SK-N-SH treated with all-trans-retinoic acid at 6 μM for 48 hours (cell line): ENCODE data around the gene AHSP.

Source experiments
- ATAC-seq: fragments of 200-7000 bp; cut with Tn5 transposase; 3 replicates; pipeline ENCODE4 v1.9.1; 2020; ENCODE audit warnings: mild to moderate bottlenecking, moderate library complexity
- ARNTL ChIP-seq: fragments of 450-650 bp; formaldehyde crosslinking; IDR thresholded peaks from 2 replicates; pipeline ENCODE4 v1.5.0; 2020; ENCODE audit warnings: low read depth, mild to moderate bottlenecking, moderate library complexity, borderline replicate concordance
- BACH2 ChIP-seq: fragments of 250-450 bp; sonication (Bioruptor Pico); IDR thresholded peaks from 2 replicates; pipeline ENCODE4 v1.9.0; 2021; ENCODE audit warnings: mild to moderate bottlenecking, borderline replicate concordance
- CSDC2 ChIP-seq: fragments of 250-450 bp; sonication (Bioruptor Pico); IDR thresholded peaks from 2 replicates; pipeline ENCODE4 v1.5.0; 2020; ENCODE audit warnings: mild to moderate bottlenecking, moderate library complexity
- ESRRG ChIP-seq: fragments of 250-450 bp; sonication (Bioruptor Pico); IDR thresholded peaks from 2 replicates; pipeline ENCODE4 v1.6.1; 2021; ENCODE audit warnings: mild to moderate bottlenecking
- GLIS3 ChIP-seq: fragments of 250-450 bp; sonication (Bioruptor Pico); IDR thresholded peaks from 2 replicates; pipeline ENCODE4 v1.5.0; 2020; ENCODE audit warnings: mild to moderate bottlenecking, moderate library complexity
- ISL1 ChIP-seq: fragments of 250-450 bp; sonication (Bioruptor Pico); IDR thresholded peaks from 2 replicates; pipeline ENCODE4 v2.1.2; 2022; ENCODE audit warnings: mild to moderate bottlenecking, moderate library complexity
- PPARA ChIP-seq: fragments of 250-450 bp; sonication (Bioruptor Pico); IDR thresholded peaks from 2 replicates; pipeline ENCODE4 v1.5.0; 2020; ENCODE audit warnings: mild to moderate bottlenecking, borderline replicate concordance
- SNAI2 ChIP-seq: fragments of 250-450 bp; sonication (Bioruptor Pico); IDR thresholded peaks from 2 replicates; pipeline ENCODE4 v1.5.0; 2020; ENCODE audit warnings: mild to moderate bottlenecking, moderate library complexity
- TCF4 ChIP-seq: fragments of 250-450 bp; sonication (Bioruptor Pico); IDR thresholded peaks from 2 replicates; pipeline ENCODE4 v1.8.0; 2021; ENCODE audit warnings: mild to moderate bottlenecking, moderate library complexity, borderline replicate concordance
- TOX ChIP-seq: fragments of 250-450 bp; sonication (Bioruptor Pico); IDR thresholded peaks from 2 replicates; pipeline ENCODE4 v1.8.0; 2021; ENCODE audit warnings: mild to moderate bottlenecking, moderate library complexity, borderline replicate concordance
- ZC3H10 ChIP-seq: fragments of 250-450 bp; sonication (Bioruptor Pico); IDR thresholded peaks from 2 replicates; pipeline ENCODE4 v1.5.1; 2021; ENCODE audit warnings: mild to moderate bottlenecking, moderate library complexity
- ZFP3 ChIP-seq: fragments of 250-450 bp; sonication (Bioruptor Pico); IDR thresholded peaks from 2 replicates; pipeline ENCODE4 v1.5.0; 2020; ENCODE audit warnings: mild to moderate bottlenecking, moderate library complexity
- ZFP30 ChIP-seq: fragments of 450-650 bp; formaldehyde crosslinking; IDR thresholded peaks from 2 replicates; pipeline ENCODE4 v1.5.0; 2022; ENCODE audit warnings: mild to moderate bottlenecking, moderate library complexity
- ZNF70 ChIP-seq: fragments of 450-650 bp; formaldehyde crosslinking; IDR thresholded peaks from 2 replicates; pipeline ENCODE4 v1.5.0; 2020; ENCODE audit warnings: mild to moderate bottlenecking, moderate library complexity
- ZNF8 ChIP-seq: fragments of 450-650 bp; formaldehyde crosslinking; IDR thresholded peaks from 2 replicates; pipeline ENCODE4 v1.5.0; 2020; ENCODE audit warnings: mild to moderate bottlenecking, moderate library complexity
- TF ChIP-seq, protein P1 (sequence below): fragments of 250-450 bp; sonication (Bioruptor Pico); IDR thresholded peaks from 2 replicates; pipeline ENCODE4 v1.5.1; 2020; ENCODE audit warnings: low read depth, mild to moderate bottlenecking, moderate library complexity
- TF ChIP-seq, protein P2 (sequence below): fragments of 250-450 bp; sonication (Bioruptor Pico); IDR thresholded peaks from 2 replicates; pipeline ENCODE4 v1.8.0; 2021; ENCODE audit warnings: low read depth, mild to moderate bottlenecking, moderate library complexity, borderline replicate concordance
- TF ChIP-seq, protein P3 (sequence below): fragments of 250-450 bp; sonication (Bioruptor Pico); IDR thresholded peaks from 2 replicates; pipeline ENCODE4 v1.5.1; 2021; ENCODE audit warnings: mild to moderate bottlenecking, moderate library complexity

The AHSP gene

DNA sequence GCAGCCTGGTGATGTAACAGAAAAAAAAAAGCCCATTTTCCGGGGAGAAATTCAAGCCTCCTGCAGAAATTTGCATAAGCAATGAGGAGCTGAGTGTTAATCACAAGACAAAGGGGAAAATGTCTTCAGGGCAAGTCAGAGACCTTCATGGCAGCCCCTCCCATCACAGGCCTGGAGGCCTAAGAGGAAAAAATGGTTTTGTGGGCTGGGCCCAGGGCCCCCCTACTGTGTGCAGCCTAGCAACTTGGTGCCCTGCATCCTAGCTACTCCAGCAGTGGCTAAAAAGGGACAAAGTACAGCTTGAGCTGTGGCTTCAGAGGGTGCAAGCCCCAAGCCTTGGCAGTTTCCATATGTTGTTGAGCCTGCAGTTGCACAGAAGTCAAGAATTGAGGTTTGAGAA lies 49.7 kb downstream of the AHSP start:
- TF ChIP-seq ZC3H10 (CRISPR knock-in tag) (no peak), GLIS3 (CRISPR knock-in tag) (no peak), CSDC2 (CRISPR knock-in tag) (no peak), PPARA (CRISPR knock-in tag) (no peak), ESRRG (CRISPR knock-in tag) (no peak), ISL1 (CRISPR knock-in tag) (no peak), TOX (CRISPR knock-in tag) (no peak), ZNF70 (CRISPR knock-in tag) (no peak), TCF4 (CRISPR knock-in tag) (no peak), ZNF8 (CRISPR knock-in tag) (no peak), ARNTL (no peak), BACH2 (CRISPR knock-in tag) (no peak), SNAI2 (CRISPR knock-in tag) (no peak), ZFP3 (CRISPR knock-in tag) (no peak), ZFP30 (no peak)
- TF ChIP-seq, protein P1, sequence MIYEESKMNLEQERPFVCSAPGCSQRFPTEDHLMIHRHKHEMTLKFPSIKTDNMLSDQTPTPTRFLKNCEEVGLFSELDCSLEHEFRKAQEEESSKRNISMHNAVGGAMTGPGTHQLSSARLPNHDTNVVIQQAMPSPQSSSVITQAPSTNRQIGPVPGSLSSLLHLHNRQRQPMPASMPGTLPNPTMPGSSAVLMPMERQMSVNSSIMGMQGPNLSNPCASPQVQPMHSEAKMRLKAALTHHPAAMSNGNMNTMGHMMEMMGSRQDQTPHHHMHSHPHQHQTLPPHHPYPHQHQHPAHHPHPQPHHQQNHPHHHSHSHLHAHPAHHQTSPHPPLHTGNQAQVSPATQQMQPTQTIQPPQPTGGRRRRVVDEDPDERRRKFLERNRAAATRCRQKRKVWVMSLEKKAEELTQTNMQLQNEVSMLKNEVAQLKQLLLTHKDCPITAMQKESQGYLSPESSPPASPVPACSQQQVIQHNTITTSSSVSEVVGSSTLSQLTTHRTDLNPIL (CRISPR knock-in tag) = no peak
- TF ChIP-seq, protein P2, sequence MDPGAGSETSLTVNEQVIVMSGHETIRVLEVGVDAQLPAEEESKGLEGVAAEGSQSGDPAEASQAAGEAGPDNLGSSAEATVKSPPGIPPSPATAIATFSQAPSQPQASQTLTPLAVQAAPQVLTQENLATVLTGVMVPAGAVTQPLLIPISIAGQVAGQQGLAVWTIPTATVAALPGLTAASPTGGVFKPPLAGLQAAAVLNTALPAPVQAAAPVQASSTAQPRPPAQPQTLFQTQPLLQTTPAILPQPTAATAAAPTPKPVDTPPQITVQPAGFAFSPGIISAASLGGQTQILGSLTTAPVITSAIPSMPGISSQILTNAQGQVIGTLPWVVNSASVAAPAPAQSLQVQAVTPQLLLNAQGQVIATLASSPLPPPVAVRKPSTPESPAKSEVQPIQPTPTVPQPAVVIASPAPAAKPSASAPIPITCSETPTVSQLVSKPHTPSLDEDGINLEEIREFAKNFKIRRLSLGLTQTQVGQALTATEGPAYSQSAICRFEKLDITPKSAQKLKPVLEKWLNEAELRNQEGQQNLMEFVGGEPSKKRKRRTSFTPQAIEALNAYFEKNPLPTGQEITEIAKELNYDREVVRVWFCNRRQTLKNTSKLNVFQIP = no peak
- TF ChIP-seq, protein P3, sequence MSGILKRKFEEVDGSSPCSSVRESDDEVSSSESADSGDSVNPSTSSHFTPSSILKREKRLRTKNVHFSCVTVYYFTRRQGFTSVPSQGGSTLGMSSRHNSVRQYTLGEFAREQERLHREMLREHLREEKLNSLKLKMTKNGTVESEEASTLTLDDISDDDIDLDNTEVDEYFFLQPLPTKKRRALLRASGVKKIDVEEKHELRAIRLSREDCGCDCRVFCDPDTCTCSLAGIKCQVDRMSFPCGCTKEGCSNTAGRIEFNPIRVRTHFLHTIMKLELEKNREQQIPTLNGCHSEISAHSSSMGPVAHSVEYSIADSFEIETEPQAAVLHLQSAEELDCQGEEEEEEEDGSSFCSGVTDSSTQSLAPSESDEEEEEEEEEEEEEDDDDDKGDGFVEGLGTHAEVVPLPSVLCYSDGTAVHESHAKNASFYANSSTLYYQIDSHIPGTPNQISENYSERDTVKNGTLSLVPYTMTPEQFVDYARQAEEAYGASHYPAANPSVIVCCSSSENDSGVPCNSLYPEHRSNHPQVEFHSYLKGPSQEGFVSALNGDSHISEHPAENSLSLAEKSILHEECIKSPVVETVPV = no peak
- TF ChIP-seq, all 23 proteins: peak for 0
- ATAC-seq = no peak
